ENCODE measurements around the gene FRY.
A peak's percentile ranks its signal among the peaks of the same experiment; 100 is the strongest.

Gene FRY

DNA sequence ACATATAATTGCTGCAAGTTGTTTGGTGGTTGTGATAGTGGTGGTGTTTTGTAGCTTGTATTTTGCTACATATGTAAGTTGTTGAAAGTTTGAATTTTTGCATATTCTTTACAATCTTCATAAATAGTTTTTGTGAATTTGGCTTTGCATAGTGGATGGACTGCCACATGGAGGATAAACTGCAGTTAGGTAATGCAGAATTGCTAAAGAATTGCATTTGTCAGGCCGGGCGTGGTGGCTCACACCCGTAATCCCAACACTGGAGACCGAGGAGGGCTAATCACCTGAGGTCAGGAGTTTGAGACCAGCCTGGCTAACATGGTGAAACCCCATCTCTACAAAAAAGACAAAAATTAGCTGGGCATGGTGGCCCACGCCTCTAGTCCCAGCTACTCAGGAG lies 171.6 kb downstream of the FRY start:
- no peak for DNase-seq
- peaks cover 5% of the 10 kb centered on the region for H3K27me3 Mint-ChIP-seq (ENCODE audit: low read depth, poor library complexity)
- H3K9me3 Mint-ChIP-seq: no peaks in the 10 kb centered on the region
- no peak overlapping the region for H3K4me3 Mint-ChIP-seq
- TF ChIP-seq, protein P1, sequence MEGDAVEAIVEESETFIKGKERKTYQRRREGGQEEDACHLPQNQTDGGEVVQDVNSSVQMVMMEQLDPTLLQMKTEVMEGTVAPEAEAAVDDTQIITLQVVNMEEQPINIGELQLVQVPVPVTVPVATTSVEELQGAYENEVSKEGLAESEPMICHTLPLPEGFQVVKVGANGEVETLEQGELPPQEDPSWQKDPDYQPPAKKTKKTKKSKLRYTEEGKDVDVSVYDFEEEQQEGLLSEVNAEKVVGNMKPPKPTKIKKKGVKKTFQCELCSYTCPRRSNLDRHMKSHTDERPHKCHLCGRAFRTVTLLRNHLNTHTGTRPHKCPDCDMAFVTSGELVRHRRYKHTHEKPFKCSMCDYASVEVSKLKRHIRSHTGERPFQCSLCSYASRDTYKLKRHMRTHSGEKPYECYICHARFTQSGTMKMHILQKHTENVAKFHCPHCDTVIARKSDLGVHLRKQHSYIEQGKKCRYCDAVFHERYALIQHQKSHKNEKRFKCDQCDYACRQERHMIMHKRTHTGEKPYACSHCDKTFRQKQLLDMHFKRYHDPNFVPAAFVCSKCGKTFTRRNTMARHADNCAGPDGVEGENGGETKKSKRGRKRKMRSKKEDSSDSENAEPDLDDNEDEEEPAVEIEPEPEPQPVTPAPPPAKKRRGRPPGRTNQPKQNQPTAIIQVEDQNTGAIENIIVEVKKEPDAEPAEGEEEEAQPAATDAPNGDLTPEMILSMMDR (IDR thresholded peaks at IDR 0.05): no peak
- no peak overlapping the region for H3K27ac Mint-ChIP-seq
- H3K4me1 Mint-ChIP-seq: peaks cover 22% of the 10 kb centered on the region
- H3K36me3 Mint-ChIP-seq (ENCODE audit: low read depth): no peaks in the 10 kb centered on the region

- peaks cover 5% of the 10 kb centered on the region for H3K27me3 Mint-ChIP-seq (ENCODE audit: low read depth, poor library complexity)
- H3K27ac Mint-ChIP-seq: no peak overlapping the region
- peaks cover 22% of the 10 kb centered on the region for H3K4me1 Mint-ChIP-seq
- no peaks in the 10 kb centered on the region for H3K9me3 Mint-ChIP-seq
- DNase-seq: no peak
- TF ChIP-seq, protein P1 (IDR thresholded peaks at IDR 0.05): no peak
- H3K36me3 Mint-ChIP-seq (ENCODE audit: low read depth): no peaks in the 10 kb centered on the region
- no peak overlapping the region for H3K4me3 Mint-ChIP-seq
These were observed 172.2 kb downstream of the FRY start for GRCh38 chr13:32203736-32204135.

DNA sequence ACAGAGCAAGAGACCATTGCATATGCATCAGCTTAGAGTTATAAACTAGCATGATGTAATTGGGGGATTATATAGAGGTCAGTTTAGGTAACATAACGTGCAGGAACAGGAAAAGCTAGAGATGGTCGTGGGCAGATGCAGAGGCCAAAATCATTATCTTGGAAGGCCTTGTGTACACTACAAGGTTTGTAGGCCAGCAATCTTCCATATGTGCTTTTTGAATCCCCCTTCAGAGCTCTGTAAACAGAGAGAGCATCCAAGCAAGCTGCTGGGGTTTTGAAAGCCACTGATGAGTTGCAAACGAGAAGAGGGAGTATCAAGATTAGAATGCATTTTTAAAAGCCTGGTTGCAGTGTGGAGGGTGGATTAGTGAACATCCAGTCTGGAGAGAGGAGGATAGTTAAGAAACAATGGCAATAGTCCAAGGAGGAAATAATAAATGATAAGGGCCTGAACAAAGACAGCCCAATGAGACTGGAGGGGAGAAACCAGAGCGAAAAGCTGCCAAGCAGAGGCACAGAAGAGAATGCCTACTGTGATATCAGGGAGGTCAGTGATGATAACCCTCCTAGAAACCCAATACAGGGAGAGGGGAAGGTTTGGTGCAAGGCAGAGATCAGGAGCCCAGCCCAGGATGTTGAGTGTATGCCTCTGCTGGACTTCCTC lies 174.0 kb downstream of the FRY start:
- TF ChIP-seq, protein P1 (IDR thresholded peaks at IDR 0.05): no peak
- no peak overlapping the region for H3K27ac Mint-ChIP-seq
- H3K36me3 Mint-ChIP-seq (ENCODE audit: low read depth): no peaks in the 10 kb centered on the region
- no peaks in the 10 kb centered on the region for H3K9me3 Mint-ChIP-seq
- H3K4me3 Mint-ChIP-seq: no peak overlapping the region
- peaks cover 22% of the 10 kb centered on the region for H3K4me1 Mint-ChIP-seq
- no peak for DNase-seq
- H3K27me3 Mint-ChIP-seq (ENCODE audit: low read depth, poor library complexity): no peaks in the 10 kb centered on the region

DNA sequence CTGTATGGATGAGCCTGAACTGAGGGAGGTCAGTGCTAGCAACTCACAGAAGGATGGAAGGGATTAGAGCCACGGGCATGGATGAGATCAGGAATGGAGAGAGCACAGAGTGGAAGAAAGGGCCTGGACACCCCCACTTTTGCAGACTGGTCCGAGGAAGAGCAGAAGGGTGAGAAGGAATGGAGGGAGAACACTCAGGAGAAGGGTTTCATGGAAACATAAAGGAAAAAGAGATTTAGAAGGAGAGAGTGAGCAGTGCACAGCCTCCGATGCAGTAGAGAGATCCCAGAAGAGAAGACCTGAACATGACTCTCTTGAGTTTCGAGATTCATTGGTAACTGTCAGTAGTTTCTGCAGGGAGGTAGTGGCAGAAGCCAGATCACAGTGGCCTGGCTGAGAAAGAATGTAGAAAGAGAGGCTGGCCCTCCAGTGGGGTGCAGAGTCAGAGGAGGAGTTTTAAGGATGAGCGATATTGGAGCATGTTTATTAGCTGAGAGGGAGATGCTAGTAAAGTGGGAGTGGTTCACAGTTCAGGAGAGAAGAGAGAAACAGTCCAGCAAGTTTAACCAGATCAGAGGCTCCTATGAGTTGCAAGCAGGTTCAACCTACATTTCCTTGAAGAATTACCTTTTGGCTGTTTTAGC lies 174.6 kb downstream of the FRY start:
- Mint-ChIP-seq H3K4me1 (peaks cover 22% of the 10 kb centered on the region), H3K27ac (peak overlapping the region; percentile 4), H3K4me3 (no peak overlapping the region), H3K9me3 (no peaks in the 10 kb centered on the region), H3K27me3 (ENCODE audit: low read depth, poor library complexity) (no peaks in the 10 kb centered on the region), H3K36me3 (ENCODE audit: low read depth) (no peaks in the 10 kb centered on the region)
- TF ChIP-seq, protein P1 (IDR thresholded peaks at IDR 0.05): no peak
- DNase-seq: no peak

DNA sequence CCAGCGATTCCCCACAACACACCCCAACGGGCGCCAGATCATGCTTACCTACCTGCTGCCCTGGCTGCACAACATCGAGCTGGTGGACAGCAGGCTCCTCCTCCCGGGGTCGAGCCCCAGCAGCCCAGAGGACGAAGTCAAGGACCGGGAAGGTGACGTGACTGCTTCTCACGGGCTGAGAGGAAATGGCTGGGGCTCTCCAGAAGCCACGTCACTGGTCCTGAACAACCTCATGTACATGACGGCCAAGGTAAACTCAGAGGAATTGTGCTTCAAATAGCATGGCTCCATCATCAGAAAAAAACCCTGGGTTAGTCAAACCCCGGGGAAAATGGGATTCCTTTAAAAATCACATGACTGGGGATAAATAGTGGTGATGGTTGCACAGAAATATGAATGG lies 177.3 kb downstream of the FRY start:
- TF ChIP-seq, protein P1 (IDR thresholded peaks at IDR 0.05): no peak
- DNase-seq: no peak
- Mint-ChIP-seq H3K27me3 (ENCODE audit: low read depth, poor library complexity) (no peaks in the 10 kb centered on the region), H3K4me1 (peaks cover 22% of the 10 kb centered on the region), H3K36me3 (ENCODE audit: low read depth) (no peaks in the 10 kb centered on the region), H3K4me3 (no peak overlapping the region), H3K9me3 (no peaks in the 10 kb centered on the region), H3K27ac (no peak overlapping the region)

- Mint-ChIP-seq H3K27ac (no peak overlapping the region), H3K9me3 (no peaks in the 10 kb centered on the region), H3K36me3 (ENCODE audit: low read depth) (no peaks in the 10 kb centered on the region), H3K4me1 (peaks cover 22% of the 10 kb centered on the region), H3K27me3 (ENCODE audit: low read depth, poor library complexity) (no peaks in the 10 kb centered on the region), H3K4me3 (no peak overlapping the region)
- TF ChIP-seq, protein P1 (IDR thresholded peaks at IDR 0.05): no peak
- DNase-seq: no peak
These were observed 178.1 kb downstream of the FRY start for GRCh38 chr13:32209652-32210051.

Measured in nephron progenitor cell (in vitro differentiated cells).